HepG2 (cell line): Measurements from ENCODE around the gene TRAPPC4. TPM values are rescaled to one million over a fixed set of nuclear protein-coding genes. Genes with fewer than 3 reads are reported as not detected.
A peak's percentile ranks its signal among the peaks of the same experiment; 100 is the strongest.

Experiments used
- AHR ChIP-seq: IDR thresholded peaks from 2 replicates; pipeline ENCODE4 v1.6.1; 2018; ENCODE audit warnings: missing genetic modification reagents, missing compliant biosample characterization
- ARID4A ChIP-seq: sonication (generic); formaldehyde crosslinking; IDR thresholded peaks from 2 replicates; pipeline ENCODE4 v1.5.0; 2020; ENCODE audit warnings: mild to moderate bottlenecking, missing genetic modification reagents, borderline replicate concordance
- BCL3 ChIP-seq: sonication (generic); formaldehyde crosslinking; IDR thresholded peaks from 2 replicates; pipeline ENCODE4 v1.5.1; 2020; ENCODE audit warnings: mild to moderate bottlenecking, missing genetic modification reagents, moderate library complexity
- CBX5 ChIP-seq: sonication (generic); formaldehyde crosslinking; IDR thresholded peaks from 2 replicates; pipeline ENCODE4 v1.4.0; 2020; ENCODE audit warnings: missing genetic modification reagents, borderline replicate concordance
- DMAP1 ChIP-seq: IDR thresholded peaks from 2 replicates; pipeline ENCODE4 v1.6.1; 2016
- DRAP1 ChIP-seq: IDR thresholded peaks from 2 replicates; pipeline ENCODE4 v1.6.1; 2016; ENCODE audit warnings: missing genetic modification reagents, missing compliant biosample characterization
- HDAC2 ChIP-seq: sonication (generic); formaldehyde crosslinking; IDR thresholded peaks from 2 replicates; pipeline ENCODE4 v1.4.0; 2020; ENCODE audit warnings: missing genetic modification reagents
- KAT8 ChIP-seq: IDR thresholded peaks from 2 replicates; pipeline ENCODE4 v1.6.1; 2016; ENCODE audit warnings: missing genetic modification reagents, missing compliant biosample characterization
- NFKB2 ChIP-seq: sonication (generic); formaldehyde crosslinking; IDR thresholded peaks from 2 replicates; pipeline ENCODE4 v1.4.0; 2020; ENCODE audit warnings: missing genetic modification reagents, borderline replicate concordance
- NFKBIZ ChIP-seq: IDR thresholded peaks from 2 replicates; pipeline ENCODE4 v1.6.1; 2018; ENCODE audit warnings: missing genetic modification reagents, missing compliant biosample characterization
- NPAS2 ChIP-seq: sonication (generic); formaldehyde crosslinking; IDR thresholded peaks from 2 replicates; pipeline ENCODE4 v1.8.0; 2022; ENCODE audit warnings: mild to moderate bottlenecking, missing genetic modification reagents, borderline replicate concordance
- POGZ ChIP-seq: sonication (generic); formaldehyde crosslinking; IDR thresholded peaks from 2 replicates; pipeline ENCODE4 v1.4.0; 2020; ENCODE audit warnings: mild to moderate bottlenecking, missing genetic modification reagents
- PRDM4 ChIP-seq: sonication (generic); formaldehyde crosslinking; IDR thresholded peaks from 2 replicates; pipeline ENCODE4 v1.9.0; 2021; ENCODE audit warnings: missing genetic modification reagents, borderline replicate concordance
- ZNF101 ChIP-seq: sonication (generic); formaldehyde crosslinking; IDR thresholded peaks from 2 replicates; pipeline ENCODE4 v1.4.0; 2020; ENCODE audit warnings: mild to moderate bottlenecking, low read depth, missing genetic modification reagents, borderline replicate concordance
- ZNF121 ChIP-seq: sonication (generic); formaldehyde crosslinking; IDR thresholded peaks from 2 replicates; pipeline ENCODE4 v1.5.0; 2020; ENCODE audit warnings: mild to moderate bottlenecking, missing genetic modification reagents
- ZNF138 ChIP-seq: sonication (generic); formaldehyde crosslinking; IDR thresholded peaks from 2 replicates; pipeline ENCODE4 v1.5.0; 2020; ENCODE audit warnings: mild to moderate bottlenecking, low read depth, missing genetic modification reagents
- ZNF143 ChIP-seq: sonication (generic); formaldehyde crosslinking; IDR thresholded peaks from 2 replicates; pipeline ENCODE4 v1.4.0; 2020; ENCODE audit warnings: missing genetic modification reagents
- ZNF224 ChIP-seq: sonication (generic); formaldehyde crosslinking; IDR thresholded peaks from 2 replicates; pipeline ENCODE4 v1.5.0; 2020; ENCODE audit warnings: mild to moderate bottlenecking, missing genetic modification reagents
- ZNF614 ChIP-seq: IDR thresholded peaks from 2 replicates; pipeline ENCODE4 v1.6.1; 2018; ENCODE audit warnings: missing biosample characterization, missing genetic modification reagents, inconsistent platforms, borderline replicate concordance
- polyA plus RNA-seq, 8 experiments: library from polyadenylated mRNA; depleted of rRNA in 3 of 8; stranded (reverse) in 7 of 8; unstranded in 1 of 8; fragments of >200 nt; fragmentation: Illumina TruSeq in 4 of 8; extraction: Trizol in 4 of 8; gene quantifications; 2 replicates each; pipeline versions ENCODE4 v1.2.1 to v1.2.3, GENCODE V29; 2011 to 2016; ENCODE audit warnings: low read depth in 4 of 8, missing spikeins in 1 of 8, mixed read lengths in 1 of 8; ENCODE audit not compliant: insufficient read depth in 1 of 8
- total RNA-seq, 5 experiments: library from RNA; depleted of rRNA; stranded (reverse); fragments of >200 nt; fragmentation: Illumina TruSeq; extraction: Trizol; gene quantifications; 2 replicates each; pipeline ENCODE4 v1.2.3, GENCODE V29; 2016; ENCODE audit warnings: low read depth in 1 of 5

The TRAPPC4 gene
- total and polyA plus RNA-seq, 2 of the 13 experiments (the other 11 are each of a cell fraction or from before 2014, with no cell fraction given): 97.4 to 140 TPM

- TF ChIP-seq ARID4A (CRISPR knock-in tag): peak; percentile 94
- TF ChIP-seq KAT8 (CRISPR knock-in tag): peak; percentile 100
- TF ChIP-seq NFKBIZ: peak; percentile 44; the same call in 1 of the 2 replicates
- TF ChIP-seq CBX5: peak; percentile 86
- peak; percentile 81; the same call in 1 of the 2 replicates for TF ChIP-seq DMAP1 (CRISPR knock-in tag)
- peak; percentile 81 for TF ChIP-seq ZNF143 (CRISPR knock-in tag)
- TF ChIP-seq HDAC2 (CRISPR knock-in tag): peak; percentile 77
- peak; percentile 73 for TF ChIP-seq DRAP1 (CRISPR knock-in tag)
- no peak for TF ChIP-seq ZNF101 (CRISPR knock-in tag)
- peak; percentile 82; the same call in 1 of the 2 replicates for TF ChIP-seq ZNF614 (CRISPR knock-in tag)
- TF ChIP-seq POGZ: 0 out of 2 replicates have a peak, but pooled peaks have one; percentile 15
- peak; percentile 38; the same call in 1 of the 2 replicates for TF ChIP-seq NFKB2 (CRISPR knock-in tag)
- peak; percentile 84; the same call in 1 of the 2 replicates for TF ChIP-seq AHR
- TF ChIP-seq ZNF121: no peak
- TF ChIP-seq BCL3 (CRISPR knock-in tag): no peak
- TF ChIP-seq PRDM4: no peak
- no peak for TF ChIP-seq ZNF224 (CRISPR knock-in tag)
- TF ChIP-seq ZNF138 (CRISPR knock-in tag): no peak
- TF ChIP-seq NPAS2: no peak
These were observed 49.0 kb downstream of the TRAPPC4 start, which contains the start of gene VPS11 (continued) for GRCh38 chr11:119067371-119068222.
